GM12864 (cell line): ENCODE data around the gene DISC1.

Experiments used
- DNase-seq: peaks from one replicate; pipeline ENCODE4 v3.0.0-alpha.2; 2011; ENCODE audit warnings: low read depth
- H3K4me3 ChIP-seq: 2 replicates; pipeline ENCODE4 v1.5.1; 2011; ENCODE audit warnings: mild to moderate bottlenecking, low read depth, low read length, control low read depth
- TF ChIP-seq, protein P1 (sequence below): IDR thresholded peaks from 2 replicates; pipeline ENCODE4 v1.5.1; 2011; ENCODE audit warnings: low read depth, mild to moderate bottlenecking, moderate library complexity, low read length, control low read depth, inconsistent platforms; ENCODE audit errors: missing control alignments

DISC1 gene

DNA sequence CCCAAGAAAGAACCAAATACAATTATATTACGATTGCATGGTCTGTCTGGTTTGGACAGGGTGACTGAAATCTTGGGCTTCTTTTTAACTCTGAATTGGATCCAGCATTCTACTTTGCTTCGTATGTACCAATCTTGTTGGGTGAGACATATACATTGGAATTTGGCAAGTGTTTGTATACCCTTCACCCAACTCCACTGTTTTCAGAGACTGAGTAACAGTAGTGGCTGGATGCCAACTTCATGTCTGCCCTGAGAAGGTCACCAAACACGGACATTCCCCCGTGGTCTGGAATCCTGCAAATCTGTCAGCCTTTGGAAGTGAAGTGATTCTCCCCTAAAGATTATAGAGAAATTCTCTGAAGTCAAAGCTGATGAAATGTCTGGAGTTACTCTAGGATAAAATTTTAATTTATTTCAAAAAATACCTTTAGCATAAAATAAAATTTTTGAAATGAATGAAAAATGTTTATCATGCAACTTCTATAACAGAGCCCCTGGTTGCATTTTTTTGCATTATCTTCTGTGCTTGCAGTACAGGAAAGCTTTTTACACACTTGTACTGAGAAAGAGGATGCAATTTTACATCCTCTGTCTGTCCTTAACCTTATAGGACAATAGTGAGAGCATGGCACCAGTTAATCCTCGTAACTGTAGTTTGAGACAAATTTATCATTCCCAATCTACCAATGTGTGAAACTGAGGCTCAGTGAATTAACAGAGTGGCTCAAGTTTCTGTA is 201.8 kb downstream of the DISC1 start:
- TF ChIP-seq, protein P1, sequence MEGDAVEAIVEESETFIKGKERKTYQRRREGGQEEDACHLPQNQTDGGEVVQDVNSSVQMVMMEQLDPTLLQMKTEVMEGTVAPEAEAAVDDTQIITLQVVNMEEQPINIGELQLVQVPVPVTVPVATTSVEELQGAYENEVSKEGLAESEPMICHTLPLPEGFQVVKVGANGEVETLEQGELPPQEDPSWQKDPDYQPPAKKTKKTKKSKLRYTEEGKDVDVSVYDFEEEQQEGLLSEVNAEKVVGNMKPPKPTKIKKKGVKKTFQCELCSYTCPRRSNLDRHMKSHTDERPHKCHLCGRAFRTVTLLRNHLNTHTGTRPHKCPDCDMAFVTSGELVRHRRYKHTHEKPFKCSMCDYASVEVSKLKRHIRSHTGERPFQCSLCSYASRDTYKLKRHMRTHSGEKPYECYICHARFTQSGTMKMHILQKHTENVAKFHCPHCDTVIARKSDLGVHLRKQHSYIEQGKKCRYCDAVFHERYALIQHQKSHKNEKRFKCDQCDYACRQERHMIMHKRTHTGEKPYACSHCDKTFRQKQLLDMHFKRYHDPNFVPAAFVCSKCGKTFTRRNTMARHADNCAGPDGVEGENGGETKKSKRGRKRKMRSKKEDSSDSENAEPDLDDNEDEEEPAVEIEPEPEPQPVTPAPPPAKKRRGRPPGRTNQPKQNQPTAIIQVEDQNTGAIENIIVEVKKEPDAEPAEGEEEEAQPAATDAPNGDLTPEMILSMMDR: no peak
- no peak overlapping the region for H3K4me3 ChIP-seq
- DNase-seq: no peak

DNA sequence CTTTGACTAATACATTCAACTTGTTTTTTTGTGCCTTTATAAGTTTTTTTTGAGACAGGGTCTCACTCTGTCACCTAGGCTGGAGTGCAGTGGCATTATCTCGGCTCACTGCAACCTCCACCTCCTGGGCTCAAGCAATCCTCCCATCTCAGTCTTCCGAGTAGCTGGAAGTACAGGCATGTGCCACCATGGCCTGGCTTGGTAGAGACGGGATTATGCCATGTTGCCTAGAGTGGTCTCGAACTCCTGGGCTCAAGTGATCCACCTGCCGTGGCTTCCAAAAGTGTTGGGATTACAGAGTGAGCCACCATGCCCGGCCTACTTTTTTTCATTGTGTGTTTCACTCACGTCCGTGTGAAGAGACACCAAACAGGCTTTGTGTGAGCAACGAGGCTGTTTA is 202.7 kb downstream of the DISC1 start:
- TF ChIP-seq, protein P1: no peak
- no peak for DNase-seq
- H3K4me3 ChIP-seq: no peak overlapping the region

DNA sequence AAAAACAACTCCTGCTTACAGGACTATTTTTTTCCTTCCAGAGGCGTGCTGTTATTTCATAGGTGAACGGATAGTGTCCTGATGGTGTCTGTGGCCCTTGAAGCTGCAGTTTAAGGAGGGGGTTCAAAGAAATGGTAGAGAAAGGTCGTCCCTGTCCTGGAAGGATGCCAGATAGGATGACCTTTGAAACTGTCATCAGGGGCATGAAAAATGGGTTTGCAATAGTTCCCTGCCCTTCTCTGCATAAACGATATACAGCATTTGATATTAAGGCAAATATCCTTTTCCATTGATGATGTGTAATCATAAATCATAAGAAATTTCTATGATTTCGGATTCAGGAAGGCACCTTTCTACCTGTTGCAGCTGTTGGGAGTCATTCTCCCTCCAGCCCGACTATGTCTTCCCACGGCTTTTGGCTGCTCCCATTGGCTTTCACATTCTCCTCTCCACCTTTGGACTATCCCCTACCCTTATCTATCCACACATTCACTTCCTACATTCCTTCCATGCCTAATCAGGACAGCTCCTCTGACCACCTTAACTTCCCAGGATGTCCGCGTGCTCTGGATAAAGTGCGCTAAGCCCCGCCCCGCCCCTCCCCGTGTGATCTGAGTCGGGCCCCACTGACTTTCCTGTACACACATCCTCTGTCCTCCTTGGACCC is 209.8 kb downstream of the DISC1 start:
- TF ChIP-seq, protein P1: no peak
- H3K4me3 ChIP-seq: no peak overlapping the region
- no peak for DNase-seq

DNA sequence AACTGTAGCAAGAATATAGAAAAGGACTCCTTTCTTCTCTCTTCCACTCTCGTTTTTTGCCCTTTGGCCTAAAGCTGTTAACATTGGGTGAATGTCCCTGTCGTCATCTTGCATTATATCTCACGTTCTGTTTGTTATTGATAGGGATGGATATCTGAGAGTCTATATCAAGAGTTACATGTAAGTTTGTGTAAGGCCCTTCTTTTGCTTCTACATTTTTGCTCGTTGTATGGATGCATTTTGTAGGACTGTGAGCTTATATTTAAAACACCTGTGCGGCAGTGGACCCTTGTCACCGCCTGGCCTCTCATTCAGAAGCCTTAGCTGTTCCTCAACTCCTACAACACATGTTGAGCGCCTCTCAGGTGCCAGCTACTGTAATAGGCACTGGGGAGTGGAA is 211.9 kb downstream of the DISC1 start:
- TF ChIP-seq, protein P1: no peak
- H3K4me3 ChIP-seq: no peak overlapping the region
- DNase-seq: no peak

DNA sequence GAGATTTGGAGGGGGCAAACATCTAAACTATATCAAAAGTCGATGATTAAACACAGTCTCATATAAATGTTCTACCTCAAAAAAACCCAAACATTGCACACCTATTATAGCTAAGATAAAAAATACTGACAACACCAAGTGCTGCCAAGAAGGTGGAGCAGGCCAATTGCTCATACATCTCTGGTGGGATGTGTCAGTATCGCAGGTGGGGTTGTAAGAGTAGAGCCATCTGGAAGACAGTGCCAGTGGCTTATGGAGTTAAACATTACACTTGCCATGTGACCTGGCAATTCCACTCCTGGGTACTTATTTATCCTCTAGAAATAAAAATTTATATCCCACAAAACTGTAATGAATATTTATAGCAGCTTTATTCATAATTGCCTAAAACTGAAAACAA is 213.4 kb downstream of the DISC1 start:
- TF ChIP-seq, protein P1: no peak
- DNase-seq: no peak
- H3K4me3 ChIP-seq: no peak overlapping the region

DNA sequence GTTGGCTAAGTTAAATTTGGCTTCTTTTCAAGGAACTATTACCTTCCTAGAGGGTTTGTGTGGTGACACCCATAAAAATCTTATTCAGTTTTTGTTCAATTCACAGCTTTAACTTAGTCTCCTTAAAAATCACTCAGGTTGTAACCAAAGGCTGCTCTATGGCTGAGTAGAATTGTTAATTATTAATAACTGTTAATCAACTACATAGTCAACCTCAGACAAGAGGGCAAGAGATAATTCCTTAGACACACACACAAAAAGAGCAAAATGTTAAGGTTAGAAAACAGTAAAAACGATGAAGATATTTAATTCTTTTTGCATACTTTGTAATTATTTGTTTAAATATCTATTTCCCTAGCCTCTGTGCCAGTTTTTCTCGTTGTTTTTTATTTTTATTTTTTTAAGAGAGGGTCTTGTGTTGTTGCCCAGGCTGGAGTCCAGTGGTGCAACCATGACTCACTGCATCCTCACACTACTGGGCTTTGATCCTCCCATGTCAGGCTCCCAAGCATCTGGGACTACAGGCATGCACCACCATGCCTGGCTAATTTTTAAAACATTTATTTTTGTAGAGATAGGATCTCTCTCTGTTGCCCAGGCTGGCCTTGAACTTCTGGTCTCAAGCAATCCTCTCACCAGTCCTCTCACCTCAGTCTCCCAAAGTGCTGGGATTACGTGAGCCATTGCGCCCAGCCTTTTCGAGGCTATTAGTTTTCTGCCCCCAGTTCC is 215.2 kb downstream of the DISC1 start:
- DNase-seq: no peak
- TF ChIP-seq, protein P1: no peak
- H3K4me3 ChIP-seq: no peak overlapping the region
